HCT116 (cell line): ENCODE measurements around the gene MISP3. TPM values are rescaled to one million over a fixed set of nuclear protein-coding genes. Genes with fewer than 3 reads are reported as not detected.

Experiments
- ATAC-seq: fragments of 200-7000 bp; cut with Tn5 transposase; 2 replicates; pipeline ENCODE4 v1.9.1; 2020; ENCODE audit warnings: mild to moderate bottlenecking, moderate library complexity
- BruUV-seq: library from RNA; stranded (reverse); fragments of 400-500 nt; replicated peaks from 2 replicates; lab custom pipeline; 2021; lab: Mats Ljungman, UMichigan
- CTCF ChIA-PET: fragments of 300-600 bp; sonication (Branson Sonifier 250); formaldehyde crosslinking; loops from one replicate; lab custom pipeline; 2021; ENCODE audit warnings: antibody characterized with exemption; lab: Charles Lee
- POLR2A ChIA-PET: fragments of 300-600, 350-600 bp; sonication (Branson Sonifier 250); formaldehyde crosslinking; loops from one replicate; lab custom pipeline; 2021; ENCODE audit warnings: antibody characterized with exemption; lab: Charles Lee
- RAD21 ChIA-PET, 2 experiments: fragments of 300-600 bp; sonication (Branson Sonifier 250); formaldehyde crosslinking; loops; one replicate each; lab custom pipeline; 2023; ENCODE audit warnings: low total read pairs in 2 of 2; ENCODE audit not compliant: uncharacterized antibody in 2 of 2, unreplicated experiment in 2 of 2, low non-redundant PET in 1 of 2; lab: Charles Lee
- DNase-seq: peaks from one replicate; pipeline ENCODE4 v3.0.0-alpha.2; 2010; ENCODE audit warnings: low read depth, low spot score
- H2AFZ ChIP-seq: fragments of 200-600 bp; shearing (Covaris generic), sonication (generic); 2 replicates; pipeline ENCODE4 v1.6.1; 2017; ENCODE audit warnings: low read depth, mixed run types, mixed read lengths, antibody characterized with exemption, low read length; ENCODE audit not compliant: poor library complexity, severe bottlenecking
- H3K27ac ChIP-seq: 2 replicates; pipeline ENCODE4 v1.5.1; 2012; ENCODE audit warnings: low read depth, low read length
- H3K27me3 ChIP-seq: fragments of 200-600 bp; sonication (generic); 2 replicates; pipeline ENCODE4 v1.6.1; 2016; ENCODE audit warnings: mixed run types, low read length, mixed read lengths; ENCODE audit not compliant: insufficient read depth
- H3K36me3 ChIP-seq, 2 experiments: fragments of 200-500 bp in 1 of 2; fragments of 200-600 bp in 1 of 2; sonication (Bioruptor generic) in 1 of 2; sonication (generic) in 1 of 2; 2 replicates each; pipeline versions ENCODE4 v1.5.1 to v1.6.1; 2014 to 2016; ENCODE audit warnings: low read length in 2 of 2, inconsistent platforms in 1 of 2, mixed read lengths in 1 of 2, mixed run types in 1 of 2; ENCODE audit not compliant: insufficient read depth in 2 of 2, control insufficient read depth in 1 of 2
- H3K4me1 ChIP-seq, 2 experiments: fragments of 200-600 bp in 1 of 2; sonication (generic) in 1 of 2; 2 replicates each; pipeline versions ENCODE4 v1.5.1 to v1.6.1; 2012 to 2017; ENCODE audit warnings: low read length in 2 of 2, inconsistent platforms in 1 of 2, mild to moderate bottlenecking in 1 of 2, mixed read lengths in 1 of 2, mixed run types in 1 of 2, moderate library complexity in 1 of 2; ENCODE audit not compliant: insufficient read depth in 2 of 2, control insufficient read depth in 1 of 2
- H3K4me2 ChIP-seq: fragments of 200-600 bp; sonication (generic); 2 replicates; pipeline ENCODE4 v1.6.1; 2017; ENCODE audit warnings: mixed run types, low read length, mixed read lengths
- H3K4me3 ChIP-seq, 2 experiments: fragments of 200-600 bp in 1 of 2; sonication (generic) in 1 of 2; replicated peaks in 1 of 2; 2 replicates each; pipeline ENCODE4 v1.5.1; 2011 to 2016; ENCODE audit warnings: low read length in 2 of 2, control low read depth in 1 of 2, low read depth in 1 of 2, mild to moderate bottlenecking in 1 of 2, mixed read lengths in 1 of 2, mixed run types in 1 of 2
- H3K79me2 ChIP-seq: fragments of 200-600 bp; sonication (generic); 2 replicates; pipeline ENCODE4 v1.6.1; 2017; ENCODE audit warnings: mild to moderate bottlenecking, mixed run types, low read length, moderate library complexity, mixed read lengths; ENCODE audit not compliant: insufficient read depth
- H3K9ac ChIP-seq: fragments of 200-600 bp; sonication (generic); 2 replicates; pipeline ENCODE4 v1.6.1; 2016; ENCODE audit warnings: low read length, mixed read lengths
- H3K9me2 ChIP-seq: fragments of 200-600 bp; sonication (generic), shearing (Covaris generic); 2 replicates; pipeline ENCODE4 v1.6.1; 2017; ENCODE audit warnings: mixed run types, mild to moderate bottlenecking, moderate library complexity; ENCODE audit not compliant: insufficient read depth
- H3K9me3 ChIP-seq, 2 experiments: fragments of 200-500 bp in 1 of 2; fragments of 200-600 bp in 1 of 2; sonication (Bioruptor generic) in 1 of 2; sonication (generic) in 1 of 2; 2 replicates each; pipeline ENCODE4 v1.6.1; 2014 to 2017; ENCODE audit warnings: low read length in 2 of 2, mixed read lengths in 2 of 2, inconsistent platforms in 1 of 2, low read depth in 1 of 2, mild to moderate bottlenecking in 1 of 2, mixed run types in 1 of 2, moderate library complexity in 1 of 2; ENCODE audit not compliant: control insufficient read depth in 1 of 2, insufficient read depth in 1 of 2
- H4K20me1 ChIP-seq: fragments of 200-600 bp; sonication (generic), shearing (Covaris generic); 2 replicates; pipeline ENCODE4 v1.6.1; 2017; ENCODE audit warnings: mixed run types, mild to moderate bottlenecking, moderate library complexity; ENCODE audit not compliant: insufficient read depth
- CBX3 ChIP-seq: IDR thresholded peaks from 2 replicates; pipeline ENCODE4 v1.6.1; 2012; ENCODE audit warnings: low read depth
- EGR1 ChIP-seq: IDR thresholded peaks from 2 replicates; pipeline ENCODE4 v1.6.1; 2012; ENCODE audit warnings: low read depth
- ELF1 ChIP-seq: IDR thresholded peaks from 2 replicates; pipeline ENCODE4 v1.6.1; 2012; ENCODE audit warnings: low read depth, borderline replicate concordance
- POLR2AphosphoS5 ChIP-seq: IDR thresholded peaks from 2 replicates; pipeline ENCODE4 v1.6.1; 2011; ENCODE audit warnings: mild to moderate bottlenecking, low read depth, low read length, moderate library complexity
- SIN3A ChIP-seq: IDR thresholded peaks from 2 replicates; pipeline ENCODE4 v1.6.1; 2012; ENCODE audit warnings: low read depth
- YY1 ChIP-seq: IDR thresholded peaks from 2 replicates; pipeline ENCODE4 v1.6.1; 2011; ENCODE audit warnings: low read length, low read depth, moderate library complexity, mild to moderate bottlenecking; ENCODE audit not compliant: insufficient replicate concordance; ENCODE audit errors: extremely low read depth
- ZFX ChIP-seq: fragments of 450-650 bp; IDR thresholded peaks from 2 replicates; pipeline ENCODE4 v1.6.1; 2017
- intact Hi-C: fragments of 100-400 bp; cut with micrococcal nuclease; formaldehyde crosslinking; loops from 2 replicates; pipeline ENCODE4 v1.10.0; 2022
- total RNA-seq: library from RNA; stranded (reverse); gene quantifications from one replicate; pipeline ENCODE4 v1.2.1, GENCODE V29; 2021; ENCODE audit not compliant: unreplicated experiment
- TF ChIP-seq, protein P1 (sequence below): IDR thresholded peaks from 2 replicates; pipeline ENCODE4 v1.6.1; 2012; ENCODE audit warnings: low read depth
- TF ChIP-seq, protein P2 (sequence below): IDR thresholded peaks from 2 replicates; pipeline ENCODE4 v1.6.1; 2012
- TF ChIP-seq, protein P3 (sequence below), 3 experiments: fragments of 200-600 bp in 1 of 3; sonication (generic) in 1 of 3; IDR thresholded peaks in 2 of 3; conservative IDR thresholded peaks in 1 of 3; 2 replicates each; pipeline ENCODE4 v1.5.1; 2012 to 2017; ENCODE audit warnings: low read depth in 2 of 3, low read length in 2 of 3, antibody characterized with exemption in 1 of 3, borderline replicate concordance in 1 of 3, control low read depth in 1 of 3, mild to moderate bottlenecking in 1 of 3, mixed read lengths in 1 of 3, mixed run types in 1 of 3, moderate library complexity in 1 of 3; ENCODE audit not compliant: insufficient read depth in 1 of 3

The MISP3 gene
- total RNA-seq, 1 experiment from 2014 or later, result 5.2 TPM

DNA sequence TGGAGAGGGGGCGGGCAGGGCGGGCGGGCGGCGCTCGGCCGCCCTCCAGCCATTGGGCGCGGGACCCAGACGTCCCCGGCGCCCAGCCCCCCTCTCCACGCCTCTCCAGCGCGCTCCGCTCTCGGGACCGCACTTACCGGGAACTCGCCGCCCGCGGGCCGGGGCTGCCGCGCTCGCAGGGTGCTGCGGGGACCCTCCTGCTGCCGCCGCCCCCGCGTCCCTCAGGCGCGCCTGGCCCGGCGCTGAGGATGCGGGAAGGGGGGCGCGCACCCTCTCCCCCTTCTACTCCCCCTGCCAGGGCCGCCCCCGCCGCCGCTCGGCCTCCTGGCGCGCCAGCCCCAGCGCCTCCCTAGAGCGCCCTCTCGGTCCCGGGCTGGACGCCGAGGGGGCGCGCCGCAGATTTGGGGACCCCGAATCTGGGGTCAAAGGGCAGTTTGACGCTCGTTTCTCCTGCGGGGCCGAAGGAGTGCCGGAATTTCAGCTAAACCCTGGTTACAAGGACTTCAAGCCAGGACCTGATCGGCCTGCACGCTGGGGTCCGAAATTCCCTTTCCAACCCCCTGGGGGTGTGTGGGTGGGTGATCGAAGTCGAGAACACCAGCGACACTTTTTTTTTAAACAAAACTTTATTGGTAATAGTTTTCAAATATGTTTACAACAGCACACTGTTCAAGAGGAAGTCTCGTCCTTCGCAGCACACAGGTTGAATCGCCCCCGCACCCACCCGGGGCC lies 18.7 kb downstream of the MISP3 start:
- RAD21 ChIA-PET, result no interaction called here
- CTCF ChIA-PET, result no interaction called here
- no TSS peak for BruUV-seq
- no peaks in the 10 kb centered on the region for H3K27me3 ChIP-seq
- peak overlapping the region; percentile 41 to 66 for H3K4me3 ChIP-seq
- peaks cover 3 to 7% of the 10 kb centered on the region in 2 experiments; a peak in 1 of 4 replicates for H3K9me3 ChIP-seq
- H4K20me1 ChIP-seq, result no peaks in the 10 kb centered on the region
- H3K4me1 ChIP-seq, result peaks cover 12 to 19% of the 10 kb centered on the region in 2 experiments
- peak overlapping the region; percentile 73 for H3K9ac ChIP-seq
- peak overlapping the region; percentile 83 for H3K27ac ChIP-seq
- peak; percentile 84 for ATAC-seq
- no peak overlapping the region for H2AFZ ChIP-seq
- TF ChIP-seq ELF1 (no peak), POLR2AphosphoS5 (peak; percentile 78), ZFX (peak; percentile 39; the same call in 1 of the 2 replicates), SIN3A (0 out of 2 replicates have a peak, but pooled peaks have one; percentile 2), CBX3 (no peak), EGR1 (peak; percentile 79), YY1 (no peak)
- TF ChIP-seq, protein P1, sequence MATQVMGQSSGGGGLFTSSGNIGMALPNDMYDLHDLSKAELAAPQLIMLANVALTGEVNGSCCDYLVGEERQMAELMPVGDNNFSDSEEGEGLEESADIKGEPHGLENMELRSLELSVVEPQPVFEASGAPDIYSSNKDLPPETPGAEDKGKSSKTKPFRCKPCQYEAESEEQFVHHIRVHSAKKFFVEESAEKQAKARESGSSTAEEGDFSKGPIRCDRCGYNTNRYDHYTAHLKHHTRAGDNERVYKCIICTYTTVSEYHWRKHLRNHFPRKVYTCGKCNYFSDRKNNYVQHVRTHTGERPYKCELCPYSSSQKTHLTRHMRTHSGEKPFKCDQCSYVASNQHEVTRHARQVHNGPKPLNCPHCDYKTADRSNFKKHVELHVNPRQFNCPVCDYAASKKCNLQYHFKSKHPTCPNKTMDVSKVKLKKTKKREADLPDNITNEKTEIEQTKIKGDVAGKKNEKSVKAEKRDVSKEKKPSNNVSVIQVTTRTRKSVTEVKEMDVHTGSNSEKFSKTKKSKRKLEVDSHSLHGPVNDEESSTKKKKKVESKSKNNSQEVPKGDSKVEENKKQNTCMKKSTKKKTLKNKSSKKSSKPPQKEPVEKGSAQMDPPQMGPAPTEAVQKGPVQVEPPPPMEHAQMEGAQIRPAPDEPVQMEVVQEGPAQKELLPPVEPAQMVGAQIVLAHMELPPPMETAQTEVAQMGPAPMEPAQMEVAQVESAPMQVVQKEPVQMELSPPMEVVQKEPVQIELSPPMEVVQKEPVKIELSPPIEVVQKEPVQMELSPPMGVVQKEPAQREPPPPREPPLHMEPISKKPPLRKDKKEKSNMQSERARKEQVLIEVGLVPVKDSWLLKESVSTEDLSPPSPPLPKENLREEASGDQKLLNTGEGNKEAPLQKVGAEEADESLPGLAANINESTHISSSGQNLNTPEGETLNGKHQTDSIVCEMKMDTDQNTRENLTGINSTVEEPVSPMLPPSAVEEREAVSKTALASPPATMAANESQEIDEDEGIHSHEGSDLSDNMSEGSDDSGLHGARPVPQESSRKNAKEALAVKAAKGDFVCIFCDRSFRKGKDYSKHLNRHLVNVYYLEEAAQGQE, result no peak
- TF ChIP-seq, protein P2, sequence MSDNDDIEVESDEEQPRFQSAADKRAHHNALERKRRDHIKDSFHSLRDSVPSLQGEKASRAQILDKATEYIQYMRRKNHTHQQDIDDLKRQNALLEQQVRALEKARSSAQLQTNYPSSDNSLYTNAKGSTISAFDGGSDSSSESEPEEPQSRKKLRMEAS, result no peak; the same call in 1 of the 2 replicates
- TF ChIP-seq, protein P3, sequence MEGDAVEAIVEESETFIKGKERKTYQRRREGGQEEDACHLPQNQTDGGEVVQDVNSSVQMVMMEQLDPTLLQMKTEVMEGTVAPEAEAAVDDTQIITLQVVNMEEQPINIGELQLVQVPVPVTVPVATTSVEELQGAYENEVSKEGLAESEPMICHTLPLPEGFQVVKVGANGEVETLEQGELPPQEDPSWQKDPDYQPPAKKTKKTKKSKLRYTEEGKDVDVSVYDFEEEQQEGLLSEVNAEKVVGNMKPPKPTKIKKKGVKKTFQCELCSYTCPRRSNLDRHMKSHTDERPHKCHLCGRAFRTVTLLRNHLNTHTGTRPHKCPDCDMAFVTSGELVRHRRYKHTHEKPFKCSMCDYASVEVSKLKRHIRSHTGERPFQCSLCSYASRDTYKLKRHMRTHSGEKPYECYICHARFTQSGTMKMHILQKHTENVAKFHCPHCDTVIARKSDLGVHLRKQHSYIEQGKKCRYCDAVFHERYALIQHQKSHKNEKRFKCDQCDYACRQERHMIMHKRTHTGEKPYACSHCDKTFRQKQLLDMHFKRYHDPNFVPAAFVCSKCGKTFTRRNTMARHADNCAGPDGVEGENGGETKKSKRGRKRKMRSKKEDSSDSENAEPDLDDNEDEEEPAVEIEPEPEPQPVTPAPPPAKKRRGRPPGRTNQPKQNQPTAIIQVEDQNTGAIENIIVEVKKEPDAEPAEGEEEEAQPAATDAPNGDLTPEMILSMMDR (IDR thresholded peaks at IDR 0.05 in 2 of 3, conservative IDR thresholded peaks at IDR 0.05 in 1 of 3; ENCODE audit: borderline replicate concordance in 1 of 3, insufficient read depth in 1 of 3, low read depth in 2 of 3, low read length in 2 of 3), result peak; percentile 27 to 29 (median 29); a peak in 4 of 6 replicates
- H3K4me2 ChIP-seq, result peak overlapping the region; percentile 91
- intact Hi-C loops, result no loop called here
- POLR2A ChIA-PET, result interaction anchor here (0.6 kb wide), 1 partner anchor 20 kb away, joined by 3 read pairs; no protein-coding TSS in a partner anchor
- H3K79me2 ChIP-seq, result no peaks in the 10 kb centered on the region
- no peaks in the 10 kb centered on the region for H3K9me2 ChIP-seq
- no peak for DNase-seq
- peaks cover 0 to 3% of the 10 kb centered on the region in 2 experiments; a peak in 1 of 4 replicates for H3K36me3 ChIP-seq
